HepG2 (cell line): ENCODE results near the gene SLC9A8. TPM values are rescaled to one million over a fixed set of nuclear protein-coding genes. Genes with fewer than 3 reads are reported as not detected.

Experiments
- GTF3A ChIP-seq: sonication (generic); formaldehyde crosslinking; conservative IDR thresholded peaks from 2 replicates; pipeline ENCODE4 v1.4.0; 2020; ENCODE audit warnings: mild to moderate bottlenecking, missing genetic modification reagents
- NFE2L1 ChIP-seq: sonication (generic); formaldehyde crosslinking; IDR thresholded peaks from 2 replicates; pipeline ENCODE4 v1.4.0; 2020; ENCODE audit warnings: missing genetic modification reagents, mild to moderate bottlenecking, borderline replicate concordance
- SKIL ChIP-seq: sonication (generic); formaldehyde crosslinking; IDR thresholded peaks from 2 replicates; pipeline ENCODE4 v1.8.0; 2022; ENCODE audit warnings: missing genetic modification reagents, mild to moderate bottlenecking, moderate library complexity, borderline replicate concordance
- ZNF180 ChIP-seq: sonication (generic); formaldehyde crosslinking; IDR thresholded peaks from 2 replicates; pipeline ENCODE4 v1.4.0; 2020; ENCODE audit warnings: low read depth, missing genetic modification reagents, borderline replicate concordance
- ZNF292 ChIP-seq: sonication (generic); formaldehyde crosslinking; IDR thresholded peaks from 2 replicates; pipeline ENCODE4 v1.8.1; 2022; ENCODE audit warnings: mild to moderate bottlenecking, low read depth, missing genetic modification reagents, borderline replicate concordance
- ZNF800 ChIP-seq: sonication (generic); formaldehyde crosslinking; IDR thresholded peaks from 2 replicates; pipeline ENCODE4 v1.4.0; 2020; ENCODE audit warnings: missing genetic modification reagents
- polyA plus RNA-seq, 8 experiments: library from polyadenylated mRNA; depleted of rRNA in 3 of 8; stranded (reverse) in 7 of 8; unstranded in 1 of 8; fragments of >200 nt; fragmentation: Illumina TruSeq in 4 of 8; extraction: Trizol in 4 of 8; gene quantifications; 2 replicates each; pipeline versions ENCODE4 v1.2.1 to v1.2.3, GENCODE V29; 2011 to 2016; ENCODE audit warnings: low read depth in 4 of 8, missing spikeins in 1 of 8, mixed read lengths in 1 of 8; ENCODE audit not compliant: insufficient read depth in 1 of 8
- total RNA-seq, 5 experiments: library from RNA; depleted of rRNA; stranded (reverse); fragments of >200 nt; fragmentation: Illumina TruSeq; extraction: Trizol; gene quantifications; 2 replicates each; pipeline ENCODE4 v1.2.3, GENCODE V29; 2016; ENCODE audit warnings: low read depth in 1 of 5
- TF ChIP-seq, protein P1 (sequence below): sonication (generic); formaldehyde crosslinking; IDR thresholded peaks from 2 replicates; pipeline ENCODE4 v1.9.0; 2021; ENCODE audit warnings: mild to moderate bottlenecking, missing genetic modification reagents
- TF ChIP-seq, protein P2 (sequence below): sonication (generic); formaldehyde crosslinking; IDR thresholded peaks from 2 replicates; pipeline ENCODE4 v1.4.0; 2020; ENCODE audit warnings: missing genetic modification reagents
- TF ChIP-seq, protein P3 (sequence below): sonication (generic); formaldehyde crosslinking; conservative IDR thresholded peaks from 2 replicates; pipeline ENCODE4 v1.4.0; 2020; ENCODE audit warnings: missing genetic modification reagents
- TF ChIP-seq, protein P4 (sequence below): sonication (generic); formaldehyde crosslinking; IDR thresholded peaks from 2 replicates; pipeline ENCODE4 v1.5.1; 2020; ENCODE audit warnings: mild to moderate bottlenecking, missing genetic modification reagents, moderate library complexity

SLC9A8 gene
- total and polyA plus RNA-seq, 2 of the 13 experiments (the other 11 are each of a cell fraction or from before 2014, with no cell fraction given) = 4.1 to 7.4 TPM

DNA sequence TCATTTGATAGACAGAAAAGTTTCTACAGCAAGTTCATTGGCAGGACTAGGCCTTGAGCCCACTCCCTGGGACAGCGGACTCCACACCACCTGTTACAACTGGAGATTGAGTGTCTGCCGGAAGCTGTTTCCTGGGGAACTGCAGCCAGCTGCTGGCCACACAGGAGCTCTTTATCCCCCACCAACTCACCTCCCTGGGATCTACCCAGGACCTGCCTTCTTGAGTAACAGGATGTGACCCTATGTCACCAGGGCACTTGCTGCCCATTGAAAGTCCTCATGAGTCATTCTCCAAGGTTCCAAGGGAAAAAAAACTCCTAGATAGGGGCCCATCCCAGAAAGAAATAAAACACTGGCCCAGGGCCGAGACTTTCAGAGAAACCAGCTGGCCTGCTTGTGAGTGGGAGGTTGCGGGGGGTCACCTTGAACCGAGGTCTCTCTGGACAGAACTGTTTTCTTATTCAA is 37.4 kb upstream of the SLC9A8 start (continued):
- TF ChIP-seq, protein P1, sequence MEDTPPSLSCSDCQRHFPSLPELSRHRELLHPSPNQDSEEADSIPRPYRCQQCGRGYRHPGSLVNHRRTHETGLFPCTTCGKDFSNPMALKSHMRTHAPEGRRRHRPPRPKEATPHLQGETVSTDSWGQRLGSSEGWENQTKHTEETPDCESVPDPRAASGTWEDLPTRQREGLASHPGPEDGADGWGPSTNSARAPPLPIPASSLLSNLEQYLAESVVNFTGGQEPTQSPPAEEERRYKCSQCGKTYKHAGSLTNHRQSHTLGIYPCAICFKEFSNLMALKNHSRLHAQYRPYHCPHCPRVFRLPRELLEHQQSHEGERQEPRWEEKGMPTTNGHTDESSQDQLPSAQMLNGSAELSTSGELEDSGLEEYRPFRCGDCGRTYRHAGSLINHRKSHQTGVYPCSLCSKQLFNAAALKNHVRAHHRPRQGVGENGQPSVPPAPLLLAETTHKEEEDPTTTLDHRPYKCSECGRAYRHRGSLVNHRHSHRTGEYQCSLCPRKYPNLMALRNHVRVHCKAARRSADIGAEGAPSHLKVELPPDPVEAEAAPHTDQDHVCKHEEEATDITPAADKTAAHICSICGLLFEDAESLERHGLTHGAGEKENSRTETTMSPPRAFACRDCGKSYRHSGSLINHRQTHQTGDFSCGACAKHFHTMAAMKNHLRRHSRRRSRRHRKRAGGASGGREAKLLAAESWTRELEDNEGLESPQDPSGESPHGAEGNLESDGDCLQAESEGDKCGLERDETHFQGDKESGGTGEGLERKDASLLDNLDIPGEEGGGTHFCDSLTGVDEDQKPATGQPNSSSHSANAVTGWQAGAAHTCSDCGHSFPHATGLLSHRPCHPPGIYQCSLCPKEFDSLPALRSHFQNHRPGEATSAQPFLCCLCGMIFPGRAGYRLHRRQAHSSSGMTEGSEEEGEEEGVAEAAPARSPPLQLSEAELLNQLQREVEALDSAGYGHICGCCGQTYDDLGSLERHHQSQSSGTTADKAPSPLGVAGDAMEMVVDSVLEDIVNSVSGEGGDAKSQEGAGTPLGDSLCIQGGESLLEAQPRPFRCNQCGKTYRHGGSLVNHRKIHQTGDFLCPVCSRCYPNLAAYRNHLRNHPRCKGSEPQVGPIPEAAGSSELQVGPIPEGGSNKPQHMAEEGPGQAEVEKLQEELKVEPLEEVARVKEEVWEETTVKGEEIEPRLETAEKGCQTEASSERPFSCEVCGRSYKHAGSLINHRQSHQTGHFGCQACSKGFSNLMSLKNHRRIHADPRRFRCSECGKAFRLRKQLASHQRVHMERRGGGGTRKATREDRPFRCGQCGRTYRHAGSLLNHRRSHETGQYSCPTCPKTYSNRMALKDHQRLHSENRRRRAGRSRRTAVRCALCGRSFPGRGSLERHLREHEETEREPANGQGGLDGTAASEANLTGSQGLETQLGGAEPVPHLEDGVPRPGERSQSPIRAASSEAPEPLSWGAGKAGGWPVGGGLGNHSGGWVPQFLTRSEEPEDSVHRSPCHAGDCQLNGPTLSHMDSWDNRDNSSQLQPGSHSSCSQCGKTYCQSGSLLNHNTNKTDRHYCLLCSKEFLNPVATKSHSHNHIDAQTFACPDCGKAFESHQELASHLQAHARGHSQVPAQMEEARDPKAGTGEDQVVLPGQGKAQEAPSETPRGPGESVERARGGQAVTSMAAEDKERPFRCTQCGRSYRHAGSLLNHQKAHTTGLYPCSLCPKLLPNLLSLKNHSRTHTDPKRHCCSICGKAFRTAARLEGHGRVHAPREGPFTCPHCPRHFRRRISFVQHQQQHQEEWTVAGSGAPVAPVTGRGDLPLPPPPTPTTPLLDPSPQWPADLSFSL (CRISPR knock-in tag) = peak; percentile 76; the same call in 1 of the 2 replicates
- TF ChIP-seq ZNF180 (CRISPR knock-in tag) (no peak), NFE2L1 (no peak), ZNF292 (peak; percentile 93), SKIL (CRISPR knock-in tag) (0 out of 2 replicates have a peak, but pooled peaks have one; percentile 19), ZNF800 (CRISPR knock-in tag) (no peak), GTF3A (CRISPR knock-in tag) (no peak)
- TF ChIP-seq, protein P2, sequence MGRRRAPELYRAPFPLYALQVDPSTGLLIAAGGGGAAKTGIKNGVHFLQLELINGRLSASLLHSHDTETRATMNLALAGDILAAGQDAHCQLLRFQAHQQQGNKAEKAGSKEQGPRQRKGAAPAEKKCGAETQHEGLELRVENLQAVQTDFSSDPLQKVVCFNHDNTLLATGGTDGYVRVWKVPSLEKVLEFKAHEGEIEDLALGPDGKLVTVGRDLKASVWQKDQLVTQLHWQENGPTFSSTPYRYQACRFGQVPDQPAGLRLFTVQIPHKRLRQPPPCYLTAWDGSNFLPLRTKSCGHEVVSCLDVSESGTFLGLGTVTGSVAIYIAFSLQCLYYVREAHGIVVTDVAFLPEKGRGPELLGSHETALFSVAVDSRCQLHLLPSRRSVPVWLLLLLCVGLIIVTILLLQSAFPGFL (CRISPR knock-in tag) = no peak
- TF ChIP-seq, protein P3, sequence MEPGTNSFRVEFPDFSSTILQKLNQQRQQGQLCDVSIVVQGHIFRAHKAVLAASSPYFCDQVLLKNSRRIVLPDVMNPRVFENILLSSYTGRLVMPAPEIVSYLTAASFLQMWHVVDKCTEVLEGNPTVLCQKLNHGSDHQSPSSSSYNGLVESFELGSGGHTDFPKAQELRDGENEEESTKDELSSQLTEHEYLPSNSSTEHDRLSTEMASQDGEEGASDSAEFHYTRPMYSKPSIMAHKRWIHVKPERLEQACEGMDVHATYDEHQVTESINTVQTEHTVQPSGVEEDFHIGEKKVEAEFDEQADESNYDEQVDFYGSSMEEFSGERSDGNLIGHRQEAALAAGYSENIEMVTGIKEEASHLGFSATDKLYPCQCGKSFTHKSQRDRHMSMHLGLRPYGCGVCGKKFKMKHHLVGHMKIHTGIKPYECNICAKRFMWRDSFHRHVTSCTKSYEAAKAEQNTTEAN (CRISPR knock-in tag) = 0 out of 2 replicates have a peak, but pooled peaks have one; percentile 59
- TF ChIP-seq, protein P4, sequence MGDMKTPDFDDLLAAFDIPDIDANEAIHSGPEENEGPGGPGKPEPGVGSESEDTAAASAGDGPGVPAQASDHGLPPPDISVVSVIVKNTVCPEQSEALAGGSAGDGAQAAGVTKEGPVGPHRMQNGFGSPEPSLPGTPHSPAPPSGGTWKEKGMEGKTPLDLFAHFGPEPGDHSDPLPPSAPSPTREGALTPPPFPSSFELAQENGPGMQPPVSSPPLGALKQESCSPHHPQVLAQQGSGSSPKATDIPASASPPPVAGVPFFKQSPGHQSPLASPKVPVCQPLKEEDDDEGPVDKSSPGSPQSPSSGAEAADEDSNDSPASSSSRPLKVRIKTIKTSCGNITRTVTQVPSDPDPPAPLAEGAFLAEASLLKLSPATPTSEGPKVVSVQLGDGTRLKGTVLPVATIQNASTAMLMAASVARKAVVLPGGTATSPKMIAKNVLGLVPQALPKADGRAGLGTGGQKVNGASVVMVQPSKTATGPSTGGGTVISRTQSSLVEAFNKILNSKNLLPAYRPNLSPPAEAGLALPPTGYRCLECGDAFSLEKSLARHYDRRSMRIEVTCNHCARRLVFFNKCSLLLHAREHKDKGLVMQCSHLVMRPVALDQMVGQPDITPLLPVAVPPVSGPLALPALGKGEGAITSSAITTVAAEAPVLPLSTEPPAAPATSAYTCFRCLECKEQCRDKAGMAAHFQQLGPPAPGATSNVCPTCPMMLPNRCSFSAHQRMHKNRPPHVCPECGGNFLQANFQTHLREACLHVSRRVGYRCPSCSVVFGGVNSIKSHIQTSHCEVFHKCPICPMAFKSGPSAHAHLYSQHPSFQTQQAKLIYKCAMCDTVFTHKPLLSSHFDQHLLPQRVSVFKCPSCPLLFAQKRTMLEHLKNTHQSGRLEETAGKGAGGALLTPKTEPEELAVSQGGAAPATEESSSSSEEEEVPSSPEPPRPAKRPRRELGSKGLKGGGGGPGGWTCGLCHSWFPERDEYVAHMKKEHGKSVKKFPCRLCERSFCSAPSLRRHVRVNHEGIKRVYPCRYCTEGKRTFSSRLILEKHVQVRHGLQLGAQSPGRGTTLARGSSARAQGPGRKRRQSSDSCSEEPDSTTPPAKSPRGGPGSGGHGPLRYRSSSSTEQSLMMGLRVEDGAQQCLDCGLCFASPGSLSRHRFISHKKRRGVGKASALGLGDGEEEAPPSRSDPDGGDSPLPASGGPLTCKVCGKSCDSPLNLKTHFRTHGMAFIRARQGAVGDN (CRISPR knock-in tag) = peak; percentile 69
